PC-9 (cell line): ENCODE measurements around the gene HLTF. TPM values are rescaled to one million over a fixed set of nuclear protein-coding genes. Genes with fewer than 3 reads are reported as not detected.

Experiments used
- BruUV-seq: library from RNA; stranded (reverse); fragments of 400-500 nt; replicated peaks from 2 replicates; lab custom pipeline; 2021; lab: Mats Ljungman, UMichigan
- CTCF ChIA-PET: fragments of 300-600 bp; sonication (Branson Sonifier 250); formaldehyde crosslinking; loops from one replicate; lab custom pipeline; 2022; ENCODE audit warnings: antibody characterized with exemption; lab: Charles Lee
- POLR2A ChIA-PET: fragments of 300-600 bp; sonication (Branson Sonifier 250); formaldehyde crosslinking; loops from one replicate; lab custom pipeline; 2022; ENCODE audit warnings: antibody characterized with exemption; ENCODE audit not compliant: unreplicated experiment; lab: Charles Lee
- DNase-seq, 2 experiments: peaks; one replicate each; pipeline versions ENCODE4 v3.0.0 to v3.0.0-alpha.2; 2015 to 2022; ENCODE audit warnings: mixed read lengths in 1 of 2
- H2AFZ ChIP-seq: fragments of 200-600 bp; sonication (generic); 2 replicates; pipeline ENCODE4 v1.8.1; 2017; ENCODE audit warnings: antibody characterized with exemption
- H3F3A ChIP-seq: fragments of 200-600 bp; sonication (generic); 2 replicates; pipeline ENCODE4 v1.8.1; 2017; ENCODE audit warnings: antibody characterized with exemption, mild to moderate bottlenecking, low read depth; ENCODE audit not compliant: insufficient read depth
- H3K27ac ChIP-seq: fragments of 200-600 bp; sonication (generic); 2 replicates; pipeline ENCODE4 v1.6.1; 2016; ENCODE audit warnings: mixed run types
- H3K27me3 ChIP-seq: fragments of 200-600 bp; sonication (generic); 2 replicates; pipeline ENCODE4 v1.6.1; 2016; ENCODE audit warnings: low read depth, mixed run types; ENCODE audit not compliant: insufficient read depth
- H3K36me3 ChIP-seq: fragments of 200-600 bp; sonication (generic); 2 replicates; pipeline ENCODE4 v1.6.1; 2016; ENCODE audit warnings: low read depth, mixed run types
- H3K4me1 ChIP-seq: fragments of 200-600 bp; sonication (generic); replicated peaks from 2 replicates; pipeline ENCODE4 v1.6.1; 2016; ENCODE audit warnings: mixed run types; ENCODE audit not compliant: insufficient read depth
- H3K4me2 ChIP-seq: fragments of 200-600 bp; sonication (generic); 2 replicates; pipeline ENCODE4 v1.6.1; 2017; ENCODE audit warnings: mixed run types
- H3K4me3 ChIP-seq: fragments of 200-600 bp; sonication (generic); 2 replicates; pipeline ENCODE4 v1.6.1; 2016; ENCODE audit warnings: mixed run types
- H3K79me2 ChIP-seq: fragments of 200-600 bp; sonication (generic); 2 replicates; pipeline ENCODE4 v1.6.1; 2017; ENCODE audit warnings: low read depth, mixed run types
- H3K9me2 ChIP-seq: fragments of 200-600 bp; sonication (generic); 2 replicates; pipeline ENCODE4 v1.8.1; 2017; ENCODE audit warnings: mild to moderate bottlenecking; ENCODE audit not compliant: insufficient read depth
- H3K9me3 ChIP-seq: fragments of 200-600 bp; sonication (generic); 2 replicates; pipeline ENCODE4 v1.8.1; 2016; ENCODE audit warnings: low read depth; ENCODE audit not compliant: insufficient read depth
- H4K20me1 ChIP-seq: fragments of 200-600 bp; sonication (generic); 2 replicates; pipeline ENCODE4 v1.8.1; 2017; ENCODE audit not compliant: insufficient read depth
- EZH2 ChIP-seq: fragments of 200-600 bp; sonication (generic); IDR thresholded peaks from 2 replicates; pipeline ENCODE4 v1.8.0; 2017; ENCODE audit warnings: antibody characterized with exemption, low read depth
- intact Hi-C: fragments of 100-400 bp; cut with micrococcal nuclease; formaldehyde crosslinking; loops from one replicate; pipeline ENCODE4 v1.10.0; 2022; ENCODE audit not compliant: unreplicated experiment
- total RNA-seq: library from RNA; stranded (reverse); gene quantifications from 2 replicates; pipeline ENCODE4 v1.2.3, GENCODE V29; 2021
- TF ChIP-seq, protein P1 (sequence below): fragments of 200-600 bp; sonication (generic); conservative IDR thresholded peaks from 2 replicates; pipeline ENCODE4 v1.6.1; 2017; ENCODE audit warnings: mixed run types, antibody characterized with exemption, mild to moderate bottlenecking, moderate library complexity

The HLTF gene
- total RNA-seq, 1 experiment from 2014 or later: 38.3 TPM

DNA sequence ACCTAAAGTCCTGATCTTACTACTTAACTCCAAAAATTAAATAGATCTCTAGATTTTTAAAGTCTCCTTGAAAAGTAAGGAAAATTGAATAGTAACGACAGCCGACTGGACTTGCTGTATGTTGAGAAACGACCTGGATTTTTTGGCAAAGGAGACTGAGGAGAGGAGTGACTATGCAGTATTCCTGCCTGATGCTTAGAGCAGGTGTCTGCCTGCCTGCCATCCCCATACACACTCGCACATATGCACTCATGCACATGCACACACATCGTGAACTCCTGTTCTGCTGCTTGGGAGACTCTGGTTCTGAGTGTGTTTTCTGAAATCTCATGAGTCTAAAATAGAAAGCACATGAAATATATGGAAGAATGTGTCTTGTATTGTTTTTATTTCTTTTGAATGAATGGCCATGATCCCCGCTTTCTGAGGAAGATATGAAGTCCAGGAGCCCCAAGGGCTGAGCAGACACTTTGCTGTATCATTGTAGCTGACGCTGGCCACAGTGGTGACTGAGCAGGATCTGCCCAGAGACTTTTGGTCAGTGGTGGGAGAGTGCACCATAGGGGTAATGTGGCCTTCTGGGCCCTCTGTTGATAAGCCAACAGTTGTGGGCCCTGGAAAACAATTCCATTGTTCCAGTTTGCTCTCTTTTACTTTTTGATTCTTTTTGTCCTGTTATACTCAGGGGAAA lies 78.6 kb downstream of the HLTF start:
- ChIA-PET CTCF (no interaction called here), POLR2A (no interaction called here)
- Histone ChIP-seq H3K36me3 (no peaks in the 10 kb centered on the region), H3K27me3 (no peaks in the 10 kb centered on the region), H4K20me1 (no peaks in the 10 kb centered on the region), H3K27ac (no peak overlapping the region), H2AFZ (no peak overlapping the region), H3K9me3 (no peaks in the 10 kb centered on the region), H3F3A (peaks cover 14% of the 10 kb centered on the region; the same call in 1 of the 2 replicates), H3K9me2 (no peaks in the 10 kb centered on the region), H3K4me2 (no peak overlapping the region), H3K79me2 (no peaks in the 10 kb centered on the region), H3K4me3 (no peak overlapping the region), H3K4me1 (peaks cover 7% of the 10 kb centered on the region; the same call in 1 of the 2 replicates)
- no peak for TF ChIP-seq EZH2
- TF ChIP-seq, protein P1, sequence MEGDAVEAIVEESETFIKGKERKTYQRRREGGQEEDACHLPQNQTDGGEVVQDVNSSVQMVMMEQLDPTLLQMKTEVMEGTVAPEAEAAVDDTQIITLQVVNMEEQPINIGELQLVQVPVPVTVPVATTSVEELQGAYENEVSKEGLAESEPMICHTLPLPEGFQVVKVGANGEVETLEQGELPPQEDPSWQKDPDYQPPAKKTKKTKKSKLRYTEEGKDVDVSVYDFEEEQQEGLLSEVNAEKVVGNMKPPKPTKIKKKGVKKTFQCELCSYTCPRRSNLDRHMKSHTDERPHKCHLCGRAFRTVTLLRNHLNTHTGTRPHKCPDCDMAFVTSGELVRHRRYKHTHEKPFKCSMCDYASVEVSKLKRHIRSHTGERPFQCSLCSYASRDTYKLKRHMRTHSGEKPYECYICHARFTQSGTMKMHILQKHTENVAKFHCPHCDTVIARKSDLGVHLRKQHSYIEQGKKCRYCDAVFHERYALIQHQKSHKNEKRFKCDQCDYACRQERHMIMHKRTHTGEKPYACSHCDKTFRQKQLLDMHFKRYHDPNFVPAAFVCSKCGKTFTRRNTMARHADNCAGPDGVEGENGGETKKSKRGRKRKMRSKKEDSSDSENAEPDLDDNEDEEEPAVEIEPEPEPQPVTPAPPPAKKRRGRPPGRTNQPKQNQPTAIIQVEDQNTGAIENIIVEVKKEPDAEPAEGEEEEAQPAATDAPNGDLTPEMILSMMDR: no peak
- intact Hi-C loops: no loop called here
- no TSS peak for BruUV-seq
- no peak for DNase-seq

DNA sequence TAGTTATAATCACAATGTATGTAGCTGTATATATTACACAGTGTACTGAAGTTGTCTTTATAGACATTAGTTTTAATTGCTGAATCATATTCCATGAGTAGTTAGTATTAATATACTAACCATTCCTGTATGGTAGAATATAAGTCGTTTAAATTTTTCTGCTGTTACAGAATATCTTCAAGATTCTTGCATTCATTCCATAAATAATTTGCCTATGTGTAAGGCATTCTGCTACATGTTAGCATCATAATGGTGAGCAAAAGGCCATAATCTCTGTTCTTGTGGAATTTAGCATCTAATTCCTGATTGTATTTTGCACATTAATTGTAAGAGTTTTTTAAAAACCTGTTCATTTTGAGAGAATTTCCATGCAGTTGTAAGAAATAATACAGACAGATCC lies 80.9 kb downstream of the HLTF start:
- Histone ChIP-seq H3K79me2 (no peaks in the 10 kb centered on the region), H3F3A (peaks cover 14% of the 10 kb centered on the region; the same call in 1 of the 2 replicates), H2AFZ (no peak overlapping the region), H3K36me3 (no peaks in the 10 kb centered on the region), H3K4me3 (no peak overlapping the region), H3K27me3 (no peaks in the 10 kb centered on the region), H3K27ac (no peak overlapping the region), H3K4me1 (peaks cover 7% of the 10 kb centered on the region; the same call in 1 of the 2 replicates), H3K9me3 (no peaks in the 10 kb centered on the region), H3K9me2 (no peaks in the 10 kb centered on the region), H3K4me2 (no peak overlapping the region), H4K20me1 (no peaks in the 10 kb centered on the region)
- TF ChIP-seq, protein P1: no peak
- no peak for TF ChIP-seq EZH2
- no TSS peak for BruUV-seq
- intact Hi-C loops: no loop called here
- POLR2A ChIA-PET: no interaction called here
- CTCF ChIA-PET: no interaction called here
- DNase-seq: no peak

DNA sequence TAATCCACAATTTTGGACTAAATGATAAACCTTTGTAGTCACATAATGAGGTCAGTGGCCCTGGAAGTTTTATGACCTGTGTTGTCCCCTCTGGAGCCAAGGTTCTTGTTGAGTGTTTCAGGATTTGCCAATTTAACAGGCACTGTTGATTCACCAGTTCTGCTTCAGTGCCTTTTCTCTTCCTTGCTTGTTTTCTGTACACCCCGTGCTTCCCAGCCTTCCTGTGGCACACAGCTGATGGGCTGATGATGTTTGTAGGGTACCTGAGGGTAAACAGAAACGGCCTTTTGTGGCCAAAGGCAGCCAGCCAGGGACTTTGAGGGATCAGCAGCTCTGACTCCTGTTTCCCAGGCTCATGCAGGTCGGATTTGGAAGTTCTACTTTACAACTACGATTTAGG lies 81.7 kb downstream of the HLTF start:
- Histone ChIP-seq H3K36me3 (no peaks in the 10 kb centered on the region), H3K9me2 (no peaks in the 10 kb centered on the region), H3K4me3 (no peak overlapping the region), H3K27ac (no peak overlapping the region), H3K9me3 (no peaks in the 10 kb centered on the region), H3K4me1 (peaks cover 7% of the 10 kb centered on the region; the same call in 1 of the 2 replicates), H4K20me1 (no peaks in the 10 kb centered on the region), H3F3A (peaks cover 14% of the 10 kb centered on the region; the same call in 1 of the 2 replicates), H3K79me2 (no peaks in the 10 kb centered on the region), H2AFZ (no peak overlapping the region), H3K4me2 (no peak overlapping the region), H3K27me3 (no peaks in the 10 kb centered on the region)
- no TSS peak for BruUV-seq
- intact Hi-C loops: no loop called here
- TF ChIP-seq, protein P1: no peak
- no peak for TF ChIP-seq EZH2
- ChIA-PET CTCF (no interaction called here), POLR2A (no interaction called here)
- no peak for DNase-seq
